SK-N-SH (cell line): ENCODE measurements around the gene MICAL1. TPM values are rescaled to one million over a fixed set of nuclear protein-coding genes. Genes with fewer than 3 reads are reported as not detected.

Experiments
- CTCF ChIA-PET: fragments of 300-600, 350-600 bp; formaldehyde crosslinking; extraction: SDS; loops from one replicate; lab custom pipeline; 2021; lab: Yijun Ruan, JAX
- POLR2A ChIA-PET: fragments of 350-600 bp; sonication (Branson Sonifier 250); formaldehyde crosslinking; extraction: SDS; loops from one replicate; lab custom pipeline; 2020; ENCODE audit warnings: antibody characterized with exemption, inconsistent platforms; lab: Yijun Ruan, JAX
- DNase-seq: peaks from one replicate; pipeline ENCODE4 v3.0.0; 2012
- H2AFZ ChIP-seq: fragments of 200-600 bp; sonication (generic); 2 replicates; pipeline ENCODE4 v1.8.1; 2016; ENCODE audit warnings: antibody characterized with exemption, mild to moderate bottlenecking, low read depth
- H3F3A ChIP-seq: fragments of 200-600 bp; sonication (generic); replicated peaks from 2 replicates; pipeline ENCODE3; 2016; ENCODE audit warnings: antibody characterized with exemption, mild to moderate bottlenecking; ENCODE audit not compliant: insufficient read depth
- H3K27ac ChIP-seq, 2 experiments: fragments of 200-500 bp in 1 of 2; fragments of 200-600 bp in 1 of 2; sonication (Bioruptor generic) in 1 of 2; sonication (generic), shearing (Covaris generic) in 1 of 2; 2 replicates each; pipeline versions ENCODE4 v1.5.1 to v1.6.1; 2014 to 2016; ENCODE audit warnings: low read depth in 2 of 2, inconsistent platforms in 1 of 2, low read length in 1 of 2, mild to moderate bottlenecking in 1 of 2, mixed read lengths in 1 of 2
- H3K27me3 ChIP-seq: fragments of 200-600 bp; sonication (generic), shearing (Covaris generic); 2 replicates; pipeline ENCODE4 v1.6.1; 2016; ENCODE audit warnings: mixed run types; ENCODE audit not compliant: insufficient read depth
- H3K36me3 ChIP-seq, 2 experiments: fragments of 200-500 bp in 1 of 2; fragments of 200-600 bp in 1 of 2; sonication (Bioruptor generic) in 1 of 2; sonication (generic) in 1 of 2; replicated peaks in 1 of 2; 2 replicates each; pipeline versions ENCODE3 to v1.5.1; 2014 to 2016; ENCODE audit warnings: low read length in 1 of 2, mild to moderate bottlenecking in 1 of 2; ENCODE audit not compliant: insufficient read depth in 2 of 2, control insufficient read depth in 1 of 2
- H3K4me1 ChIP-seq, 2 experiments: fragments of 200-500 bp in 1 of 2; fragments of 200-600 bp in 1 of 2; sonication (Bioruptor generic) in 1 of 2; sonication (generic), shearing (Covaris generic) in 1 of 2; 2 replicates each; pipeline versions ENCODE4 v1.5.1 to v1.6.1; 2014 to 2016; ENCODE audit warnings: low read depth in 1 of 2, low read length in 1 of 2, mixed run types in 1 of 2; ENCODE audit not compliant: insufficient read depth in 2 of 2, control insufficient read depth in 1 of 2
- H3K4me2 ChIP-seq: fragments of 200-600 bp; sonication (generic), shearing (Covaris generic); 2 replicates; pipeline ENCODE4 v1.6.1; 2017; ENCODE audit warnings: mixed run types
- H3K4me3 ChIP-seq, 2 experiments: fragments of 200-500 bp in 1 of 2; fragments of 200-600 bp in 1 of 2; sonication (Bioruptor generic) in 1 of 2; sonication (generic), shearing (Covaris generic) in 1 of 2; 2 replicates each; pipeline versions ENCODE4 v1.5.1 to v1.8.1; 2014 to 2016; ENCODE audit warnings: low read depth in 2 of 2, inconsistent platforms in 1 of 2, low read length in 1 of 2, mild to moderate bottlenecking in 1 of 2, mixed read lengths in 1 of 2, moderate library complexity in 1 of 2
- H3K79me2 ChIP-seq: fragments of 200-600 bp; sonication (generic); 2 replicates; pipeline ENCODE4 v1.8.1; 2017; ENCODE audit warnings: mild to moderate bottlenecking; ENCODE audit not compliant: insufficient read depth
- H3K9ac ChIP-seq: fragments of 200-600 bp; sonication (generic); 2 replicates; pipeline ENCODE4 v1.6.1; 2017; ENCODE audit warnings: mixed run types
- H3K9me2 ChIP-seq: fragments of 200-600 bp; sonication (generic); 2 replicates; pipeline ENCODE4 v1.6.1; 2017; ENCODE audit warnings: mixed run types
- H3K9me3 ChIP-seq: fragments of 200-600 bp; sonication (generic); 2 replicates; pipeline ENCODE4 v1.6.1; 2017; ENCODE audit warnings: mixed run types, mild to moderate bottlenecking, moderate library complexity
- H4K20me1 ChIP-seq: fragments of 200-600 bp; sonication (generic); 2 replicates; pipeline ENCODE4 v1.6.1; 2017; ENCODE audit warnings: mild to moderate bottlenecking, mixed run types; ENCODE audit not compliant: insufficient read depth
- CHD2 ChIP-seq: fragments of 150-350 bp; IDR thresholded peaks from 2 replicates; pipeline ENCODE4 v1.6.1; 2018; ENCODE audit warnings: low read length; ENCODE audit not compliant: partially characterized antibody
- ELF1 ChIP-seq: IDR thresholded peaks from 2 replicates; pipeline ENCODE4 v1.4.0; 2012
- EP300 ChIP-seq, 2 experiments: IDR thresholded peaks; 2 replicates each; pipeline versions ENCODE4 v1.4.0 to v1.6.1; 2012; ENCODE audit warnings: borderline replicate concordance in 1 of 2, low read depth in 1 of 2, low read length in 1 of 2
- EZH2phosphoT487 ChIP-seq: fragments of 200-600 bp; sonication (generic); IDR thresholded peaks from 2 replicates; pipeline ENCODE4 v1.6.1; 2017; ENCODE audit warnings: low read depth, mixed run types, mild to moderate bottlenecking, antibody characterized with exemption, moderate library complexity, borderline replicate concordance
- GATA2 ChIP-seq: sonication (generic); formaldehyde crosslinking; IDR thresholded peaks from 2 replicates; pipeline ENCODE4 v1.5.0; 2020; ENCODE audit warnings: mild to moderate bottlenecking, missing genetic modification reagents
- IRF3 ChIP-seq: fragments of 150-350 bp; IDR thresholded peaks from 2 replicates; pipeline ENCODE4 v1.6.1; 2016; ENCODE audit warnings: mild to moderate bottlenecking, low read depth, low read length
- JUND ChIP-seq: IDR thresholded peaks from 2 replicates; pipeline ENCODE4 v1.4.0; 2012
- MAX ChIP-seq: IDR thresholded peaks from 2 replicates; pipeline ENCODE4 v1.4.0; 2012; ENCODE audit warnings: low read depth
- MXI1 ChIP-seq: IDR thresholded peaks from 2 replicates; pipeline ENCODE4 v1.6.1; 2012; ENCODE audit warnings: mild to moderate bottlenecking, low read depth, low read length, improper control_type of control experiment
- PBX3 ChIP-seq: IDR thresholded peaks from 2 replicates; pipeline ENCODE4; 2012
- SMC3 ChIP-seq: IDR thresholded peaks from 2 replicates; pipeline ENCODE4 v1.6.1; 2012; ENCODE audit warnings: low read depth, low read length, improper control_type of control experiment
- TCF12 ChIP-seq: IDR thresholded peaks from 2 replicates; pipeline ENCODE4 v1.4.0; 2012
- USF2 ChIP-seq: fragments of 150-350 bp; IDR thresholded peaks from 2 replicates; pipeline ENCODE4 v1.6.1; 2017; ENCODE audit warnings: antibody characterized with exemption, low read length, low read depth, borderline replicate concordance
- ZBTB33 ChIP-seq: IDR thresholded peaks from 2 replicates; pipeline ENCODE4 v1.4.0; 2012; ENCODE audit warnings: low read depth, borderline replicate concordance
- WGBS: methylation state at CpG from one replicate; pipeline ENCODE4 v1.1.6; 2017; ENCODE audit warnings: low lambda C conversion rate; 5-methylcytosine and 5-hydroxymethylcytosine counted together
- polyA plus RNA-seq, 3 experiments: library from polyadenylated mRNA; depleted of rRNA; stranded (reverse); fragments of >200 nt; gene quantifications; 2 replicates each; pipeline ENCODE4 v1.2.3, GENCODE V29; 2012

Gene MICAL1
- polyA plus RNA-seq, 1 of the 3 experiments (the other 2 are of a cell fraction) = 45.6 TPM

GRCh38 chr6:109493865-109494264, 38.3 kb upstream of the MICAL1 start:
- H3K9me3 ChIP-seq = no peaks in the 10 kb centered on the region
- no peak overlapping the region for H2AFZ ChIP-seq
- no peak overlapping the region for H3K4me2 ChIP-seq
- no peaks in the 10 kb centered on the region for H3F3A ChIP-seq
- POLR2A ChIA-PET = no interaction called here
- H3K9ac ChIP-seq = no peak overlapping the region
- CTCF ChIA-PET = interaction anchor here (1.0 kb wide), 1 partner anchor 546 kb away, joined by 3 read pairs; no protein-coding TSS in a partner anchor
- H3K27ac ChIP-seq = no peak overlapping the region
- no peak for DNase-seq
- no peaks in the 10 kb centered on the region for H4K20me1 ChIP-seq
- H3K9me2 ChIP-seq = no peaks in the 10 kb centered on the region
- no peak overlapping the region for H3K4me3 ChIP-seq
- no peaks in the 10 kb centered on the region for H3K4me1 ChIP-seq
- no peaks in the 10 kb centered on the region for H3K79me2 ChIP-seq
- no peaks in the 10 kb centered on the region; the same call in 1 of the 2 replicates for H3K27me3 ChIP-seq
- H3K36me3 ChIP-seq = no peaks in the 10 kb centered on the region
- no peak for TF ChIP-seq ELF1
- TF ChIP-seq MAX = no peak
- no peak for TF ChIP-seq CHD2
- no peak for TF ChIP-seq IRF3
- TF ChIP-seq TCF12 = no peak
- TF ChIP-seq EP300 (IDR thresholded peaks at IDR 0.05; ENCODE audit: borderline replicate concordance in 1 of 2, low read depth in 1 of 2, low read length in 1 of 2) = no peak
- TF ChIP-seq MXI1 = no peak
- TF ChIP-seq JUND = no peak
- TF ChIP-seq GATA2 (CRISPR knock-in tag) = no peak
- no peak for TF ChIP-seq ZBTB33
- TF ChIP-seq USF2 = no peak
- no peak for TF ChIP-seq PBX3
- TF ChIP-seq EZH2phosphoT487 = no peak
- TF ChIP-seq SMC3 = no peak
- WGBS = 81% methylated on average over 1 of the region's 1 CpG
